AG04449 (cell line): ENCODE measurements around the gene SBF2.

Experiments used
- CTCF ChIA-PET: fragments of 350-600 bp; formaldehyde crosslinking; extraction: SDS; loops from one replicate; lab custom pipeline; 2021; ENCODE audit warnings: antibody characterized with exemption; lab: Yijun Ruan, JAX
- POLR2A ChIA-PET: fragments of 400-600, 350-600 bp; formaldehyde crosslinking; extraction: SDS; loops from one replicate; lab custom pipeline; 2020; ENCODE audit warnings: antibody characterized with exemption, inconsistent platforms; lab: Yijun Ruan, JAX
- DNase-seq: peaks from one replicate; pipeline ENCODE4 v3.0.0-alpha.2; 2010; ENCODE audit warnings: low read depth, low spot score
- H3K4me3 ChIP-seq: 2 replicates; pipeline ENCODE4 v1.5.1; 2011; ENCODE audit warnings: low read depth, mild to moderate bottlenecking, control low read depth, low read length
- TF ChIP-seq, protein P1 (sequence below): IDR thresholded peaks from one replicate; pipeline ENCODE4 v1.5.1; 2011; ENCODE audit warnings: mild to moderate bottlenecking, moderate library complexity, low read length, control low read depth, inconsistent platforms; ENCODE audit not compliant: insufficient read depth; ENCODE audit errors: missing control alignments

SBF2 gene

DNA sequence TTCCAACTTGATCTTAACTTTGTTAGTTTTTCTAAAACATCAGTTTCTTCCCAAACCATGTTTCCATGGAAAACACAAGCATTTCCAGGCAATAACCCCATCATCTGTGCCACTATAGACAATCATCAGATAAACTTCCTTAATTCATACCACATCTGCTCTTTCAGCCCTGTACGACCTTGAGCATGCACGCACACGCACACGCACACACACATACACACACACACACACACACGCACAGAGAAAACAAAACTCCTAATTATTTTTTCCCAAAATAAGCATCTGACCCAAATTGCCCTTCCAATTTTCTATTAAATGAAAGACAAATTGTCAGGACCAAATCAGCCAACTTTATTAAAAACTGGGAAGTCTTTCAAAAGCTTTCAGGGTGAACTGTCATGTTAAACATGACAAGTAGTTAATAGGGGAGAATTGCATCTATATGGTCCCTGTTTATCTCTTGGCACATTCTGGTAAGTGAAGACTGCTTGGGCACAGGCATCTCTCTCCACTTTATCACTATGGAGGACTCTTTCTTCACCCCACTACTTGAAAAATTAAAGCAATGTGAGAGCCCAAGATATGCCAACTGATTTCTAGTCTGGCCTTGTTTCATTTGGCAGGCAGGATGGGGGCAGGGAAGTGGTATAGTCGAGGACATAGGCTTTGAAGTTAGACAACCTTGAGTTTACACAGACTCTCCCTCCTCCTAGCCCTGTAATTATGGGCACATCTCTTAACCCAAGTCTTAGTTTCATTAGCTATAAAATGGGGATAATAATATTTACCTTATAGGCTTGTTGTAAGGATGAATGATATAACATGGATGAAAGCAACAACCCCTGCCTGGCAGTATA is 25.9 kb upstream of the SBF2 start:
- TF ChIP-seq, protein P1, sequence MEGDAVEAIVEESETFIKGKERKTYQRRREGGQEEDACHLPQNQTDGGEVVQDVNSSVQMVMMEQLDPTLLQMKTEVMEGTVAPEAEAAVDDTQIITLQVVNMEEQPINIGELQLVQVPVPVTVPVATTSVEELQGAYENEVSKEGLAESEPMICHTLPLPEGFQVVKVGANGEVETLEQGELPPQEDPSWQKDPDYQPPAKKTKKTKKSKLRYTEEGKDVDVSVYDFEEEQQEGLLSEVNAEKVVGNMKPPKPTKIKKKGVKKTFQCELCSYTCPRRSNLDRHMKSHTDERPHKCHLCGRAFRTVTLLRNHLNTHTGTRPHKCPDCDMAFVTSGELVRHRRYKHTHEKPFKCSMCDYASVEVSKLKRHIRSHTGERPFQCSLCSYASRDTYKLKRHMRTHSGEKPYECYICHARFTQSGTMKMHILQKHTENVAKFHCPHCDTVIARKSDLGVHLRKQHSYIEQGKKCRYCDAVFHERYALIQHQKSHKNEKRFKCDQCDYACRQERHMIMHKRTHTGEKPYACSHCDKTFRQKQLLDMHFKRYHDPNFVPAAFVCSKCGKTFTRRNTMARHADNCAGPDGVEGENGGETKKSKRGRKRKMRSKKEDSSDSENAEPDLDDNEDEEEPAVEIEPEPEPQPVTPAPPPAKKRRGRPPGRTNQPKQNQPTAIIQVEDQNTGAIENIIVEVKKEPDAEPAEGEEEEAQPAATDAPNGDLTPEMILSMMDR = no peak
- CTCF ChIA-PET = no interaction called here
- H3K4me3 ChIP-seq = no peak overlapping the region
- DNase-seq = no peak
- POLR2A ChIA-PET = no interaction called here

DNA sequence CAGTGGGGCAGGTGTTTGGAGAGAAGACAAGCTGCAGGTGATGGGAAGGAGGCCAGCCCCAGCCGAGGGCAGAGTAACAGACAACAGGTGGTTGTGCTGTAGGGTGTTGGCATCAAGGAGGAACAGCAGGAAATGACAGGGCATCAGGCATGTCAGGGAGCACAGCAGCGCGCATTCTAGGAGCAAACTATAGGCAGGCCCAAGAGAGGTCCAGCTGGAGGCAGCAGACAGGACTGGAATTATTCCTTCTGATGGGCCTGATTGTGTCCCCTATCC is 24.4 kb upstream of the SBF2 start:
- H3K4me3 ChIP-seq = no peak overlapping the region
- CTCF ChIA-PET = interaction anchor here (1.0 to 1.4 kb wide), 3 partner anchors 10 to 49 kb away, joined by 3 to 6 read pairs (median 3); no protein-coding TSS in a partner anchor
- TF ChIP-seq, protein P1 = no peak
- POLR2A ChIA-PET = interaction anchor here (1.4 kb wide), 1 partner anchor 10 kb away, joined by 5 read pairs; no protein-coding TSS in a partner anchor
- DNase-seq = no peak

DNA sequence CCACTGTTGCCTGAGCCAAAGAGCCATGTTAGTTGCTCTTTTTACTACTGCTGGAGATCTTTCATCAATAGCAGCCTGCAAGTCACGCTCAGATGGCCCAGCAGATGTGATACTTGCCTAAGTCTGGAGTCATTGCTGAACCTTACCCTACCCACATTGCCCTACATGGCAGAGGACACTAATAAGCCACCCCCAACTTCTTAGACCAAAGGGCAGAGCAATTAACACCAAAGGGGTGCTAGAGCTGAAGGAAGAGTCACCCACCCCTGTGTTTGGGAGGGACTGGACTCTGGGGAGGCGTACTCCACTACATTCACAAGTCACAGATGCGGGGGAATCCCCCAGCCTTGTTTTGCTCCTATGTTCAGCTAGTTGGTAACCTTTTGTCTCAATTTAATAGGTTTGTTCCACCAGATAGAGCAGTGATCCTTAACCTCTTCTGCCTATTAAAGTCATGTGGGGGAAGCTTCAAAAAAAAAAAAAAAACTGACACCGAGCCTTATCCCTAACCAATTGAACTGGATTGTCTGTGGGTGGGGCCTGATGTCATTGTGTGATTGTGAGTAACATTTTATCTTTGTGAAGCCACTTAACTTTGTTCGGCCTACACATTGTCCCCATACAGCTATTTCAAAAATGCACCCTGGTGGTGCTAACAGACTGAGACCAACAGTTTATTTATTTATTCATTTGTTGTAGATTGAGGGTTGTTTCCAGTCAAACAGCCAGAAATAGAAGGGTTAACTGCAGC is 23.9 kb upstream of the SBF2 start:
- no peak overlapping the region for H3K4me3 ChIP-seq
- POLR2A ChIA-PET = interaction anchor here (1.4 kb wide), 1 partner anchor 9 kb away, joined by 5 read pairs; no protein-coding TSS in a partner anchor
- TF ChIP-seq, protein P1 = no peak
- DNase-seq = no peak
- CTCF ChIA-PET = interaction anchor here (1.0 to 1.4 kb wide), 4 partner anchors 10 to 136 kb away, joined by 3 to 6 read pairs (median 3); no protein-coding TSS in a partner anchor

DNA sequence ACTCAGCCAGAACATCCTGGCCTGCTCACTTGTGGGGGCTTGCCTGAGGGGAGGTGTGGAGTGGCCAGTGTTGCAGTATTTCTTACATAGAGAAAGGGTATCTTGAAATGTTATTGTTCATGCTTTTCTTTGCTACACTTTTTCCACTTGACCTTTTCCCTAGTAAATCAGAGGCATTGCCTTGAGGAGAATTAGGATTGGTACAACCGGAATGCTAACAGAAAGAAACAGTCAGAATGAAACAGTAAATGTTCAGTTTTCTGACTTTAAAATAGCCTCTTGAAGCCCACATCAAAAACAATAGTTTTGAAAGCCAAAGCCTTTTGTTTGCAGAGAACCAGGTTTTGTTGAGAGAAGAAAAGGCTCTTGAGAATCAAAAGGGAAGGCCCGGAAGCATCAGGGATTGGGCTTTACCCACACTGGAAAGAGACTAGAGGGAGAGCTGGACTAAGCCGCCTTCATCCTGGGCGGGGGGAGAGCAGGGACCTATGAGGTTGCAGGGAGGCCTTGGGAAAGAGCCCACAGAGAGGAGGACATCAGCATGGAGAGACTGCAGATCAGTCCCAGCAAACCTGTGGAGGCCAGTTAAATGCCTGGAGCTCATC is 23.2 kb upstream of the SBF2 start:
- TF ChIP-seq, protein P1 = no peak
- ChIA-PET POLR2A (interaction anchor here (1.4 kb wide), 1 partner anchor 8 kb away, joined by 5 read pairs; no protein-coding TSS in a partner anchor), CTCF (interaction anchor here (1.1 to 1.4 kb wide), 2 partner anchors 13 to 136 kb away, joined by 3 read pairs; no protein-coding TSS in a partner anchor)
- H3K4me3 ChIP-seq = no peak overlapping the region
- no peak for DNase-seq

DNA sequence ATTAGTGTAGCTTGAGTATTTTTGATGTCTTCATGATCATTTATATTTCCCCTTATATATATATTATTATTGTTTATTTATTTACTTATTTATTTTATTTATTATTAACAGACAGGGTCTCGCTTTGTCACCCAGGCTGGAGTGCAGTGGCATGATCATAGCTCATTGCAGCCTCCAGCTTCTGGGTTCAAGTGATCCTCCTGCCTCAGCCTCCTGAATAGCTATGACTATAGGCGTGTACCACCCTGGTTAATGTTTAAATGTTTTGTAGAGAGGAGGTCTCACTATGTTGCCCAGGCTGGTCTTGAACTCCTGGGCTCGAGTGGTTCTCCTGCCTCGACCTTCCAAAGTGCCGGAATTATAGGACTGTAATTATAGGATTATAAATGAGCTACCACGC is 21.1 kb upstream of the SBF2 start:
- no peak overlapping the region for H3K4me3 ChIP-seq
- ChIA-PET POLR2A (interaction anchor here (1.0 to 1.3 kb wide), 2 partner anchors 9 to 10 kb away, joined by 4 to 5 read pairs; partner anchors contain the start of gene ADM), CTCF (interaction anchor here (1.2 to 1.7 kb wide), 3 partner anchors 9 to 51 kb away, joined by 3 to 9 read pairs (median 3); no protein-coding TSS in a partner anchor)
- no peak for DNase-seq
- TF ChIP-seq, protein P1 = no peak
